GM19023 (cell line): Measurements from ENCODE around the gene SIPA1L3.

Experiments used
- ATAC-seq: cut with Tn5 transposase; IDR thresholded peaks from one replicate; pipeline ENCODE4 v1.9.1; 2021; ENCODE audit warnings: mild to moderate bottlenecking, moderate library complexity; ENCODE audit not compliant: unreplicated experiment

The SIPA1L3 gene

GRCh38 chr19:38095411-38096308 lies 188.7 kb downstream of the SIPA1L3 start:
- ATAC-seq: no peak

DNA sequence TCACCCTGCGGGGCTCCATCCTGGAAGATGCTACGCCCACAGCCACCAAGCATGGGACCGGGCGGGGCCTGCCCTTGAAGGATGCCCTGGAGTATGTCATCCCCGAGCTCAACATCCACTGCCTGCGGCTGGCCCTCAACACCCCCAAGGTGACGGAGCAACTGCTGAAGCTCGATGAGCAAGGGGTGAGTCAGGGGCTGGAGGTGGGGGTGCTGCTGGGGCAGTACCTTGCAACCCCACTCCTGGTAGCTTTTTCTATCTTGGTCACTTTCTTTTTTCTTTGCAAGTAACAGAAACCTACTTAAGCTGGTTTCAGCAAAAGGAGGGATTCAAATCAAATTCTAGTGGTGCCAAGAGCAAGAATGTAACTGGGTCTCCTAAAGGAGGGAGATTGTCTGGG lies 193.0 kb downstream of the SIPA1L3 start:
- no peak for ATAC-seq

- no peak for ATAC-seq
Measured at GRCh38 chr19:38100589-38100988, 193.6 kb downstream of the SIPA1L3 start.

DNA sequence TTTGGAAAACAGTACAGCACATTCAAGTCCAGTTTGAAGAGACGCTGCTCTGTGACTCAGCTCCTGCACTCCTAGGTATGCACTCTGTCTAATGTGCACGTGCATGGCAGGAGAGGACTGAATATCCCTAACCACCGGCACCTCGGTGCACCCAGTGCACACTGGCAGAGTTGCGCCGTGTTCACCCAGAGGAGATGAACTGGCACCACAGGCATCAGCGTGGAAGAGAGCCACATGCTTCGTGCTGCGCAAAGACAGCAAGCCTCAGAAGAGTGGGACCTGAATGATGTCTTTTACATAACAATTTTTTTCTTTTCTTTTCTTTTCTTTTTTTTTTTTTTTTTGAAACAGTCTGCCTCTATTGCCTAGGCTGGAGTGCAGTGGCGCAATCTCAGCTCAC lies 194.7 kb downstream of the SIPA1L3 start:
- no peak for ATAC-seq

GRCh38 chr19:38105574-38105973 lies 198.6 kb downstream of the SIPA1L3 start:
- no peak for ATAC-seq

DNA sequence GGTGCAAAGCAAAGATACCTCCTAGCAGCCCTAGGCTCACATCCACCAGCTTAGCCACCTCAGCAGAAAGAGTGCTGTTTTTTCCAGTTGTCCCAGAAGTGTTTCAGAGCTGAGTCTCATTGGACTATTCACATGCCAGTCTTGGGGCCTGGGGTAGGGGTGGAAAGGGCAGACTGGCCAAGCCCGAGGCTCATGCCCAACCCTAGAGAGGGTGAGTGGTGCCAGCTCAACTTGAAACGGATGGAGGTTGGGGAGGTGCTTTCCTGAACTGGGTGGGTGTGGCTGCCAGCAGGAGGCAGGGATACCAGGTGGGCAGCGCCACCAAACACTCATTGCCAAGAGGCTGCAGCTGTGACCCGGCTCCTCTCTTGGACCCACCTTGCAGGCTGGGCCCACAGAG lies 200.1 kb downstream of the SIPA1L3 start:
- no peak for ATAC-seq

- ATAC-seq: no peak
Measured at GRCh38 chr19:38111898-38112297, 204.9 kb downstream of the SIPA1L3 start.

GRCh38 chr19:38114651-38115050 lies 207.6 kb downstream of the SIPA1L3 start:
- ATAC-seq: no peak

- no peak for ATAC-seq
Measured at GRCh38 chr19:38115271-38115802, 208.3 kb downstream of the SIPA1L3 start.

DNA sequence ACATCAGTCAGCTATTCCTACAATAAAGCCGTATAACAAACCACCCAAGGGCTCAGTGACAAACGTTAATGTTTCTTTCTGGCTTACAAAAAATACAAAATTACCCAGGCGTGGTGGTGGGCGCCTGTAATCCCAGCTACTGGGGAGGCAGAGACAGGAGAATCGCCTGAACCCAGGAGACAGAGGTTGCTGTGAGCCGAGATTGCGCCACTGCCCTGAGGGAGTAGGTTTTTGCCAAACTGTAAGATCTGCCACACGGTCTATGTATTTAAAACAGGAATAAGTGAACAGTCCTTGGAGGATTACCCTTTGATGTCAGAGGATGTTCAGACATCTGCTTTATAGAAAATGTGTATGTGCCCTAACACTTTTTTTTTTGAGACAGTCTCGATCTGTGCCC lies 211.2 kb downstream of the SIPA1L3 start:
- ATAC-seq: no peak

DNA sequence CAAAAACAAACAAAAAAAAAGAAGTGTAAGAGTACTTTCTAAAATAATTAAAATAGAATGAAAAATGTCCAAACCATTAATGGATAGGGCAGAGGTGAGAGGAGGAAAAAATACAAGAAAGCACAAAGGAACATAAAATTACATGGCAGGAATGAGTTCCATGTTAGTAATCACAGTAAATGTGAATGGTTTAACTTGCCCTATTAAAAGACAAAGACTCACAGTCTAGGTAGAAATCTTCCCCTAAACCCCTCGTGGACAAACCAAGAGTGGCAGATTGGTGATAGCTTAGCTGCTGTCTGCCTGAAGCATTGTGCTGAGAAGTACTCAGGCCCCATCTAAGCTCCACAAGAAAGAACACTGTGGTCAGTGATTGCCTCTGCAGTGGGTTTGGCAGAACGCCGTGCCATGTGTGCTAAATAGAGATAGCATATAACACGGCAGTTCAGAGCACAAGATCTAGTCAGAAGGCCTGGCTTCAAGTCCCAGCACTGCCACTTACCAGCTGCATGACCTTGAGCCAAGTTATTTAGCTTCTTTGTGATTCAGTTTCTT lies 213.5 kb downstream of the SIPA1L3 start:
- ATAC-seq: no peak

- ATAC-seq: no peak
Measured at GRCh38 chr19:38122402-38123093, 215.5 kb downstream of the SIPA1L3 start.

DNA sequence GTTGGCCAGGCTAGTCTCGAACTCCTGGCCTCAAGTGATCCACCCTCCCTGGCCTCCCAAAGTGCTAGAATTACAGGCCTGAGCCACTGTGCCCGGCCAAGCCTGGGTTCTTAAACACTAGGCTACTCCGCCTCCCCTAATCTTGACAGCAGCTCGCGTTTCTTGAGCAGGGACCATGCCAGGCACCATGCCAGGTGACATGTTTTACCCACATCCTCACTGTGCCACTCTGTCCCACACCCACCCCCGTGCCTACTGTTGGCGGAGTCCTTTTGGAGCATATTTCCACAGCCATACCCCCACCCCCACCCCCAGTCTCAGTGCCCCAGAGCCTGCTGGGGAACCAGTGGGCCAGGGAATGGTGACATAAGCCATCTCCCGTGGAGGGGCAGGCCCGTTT lies 218.2 kb downstream of the SIPA1L3 start:
- ATAC-seq: no peak

DNA sequence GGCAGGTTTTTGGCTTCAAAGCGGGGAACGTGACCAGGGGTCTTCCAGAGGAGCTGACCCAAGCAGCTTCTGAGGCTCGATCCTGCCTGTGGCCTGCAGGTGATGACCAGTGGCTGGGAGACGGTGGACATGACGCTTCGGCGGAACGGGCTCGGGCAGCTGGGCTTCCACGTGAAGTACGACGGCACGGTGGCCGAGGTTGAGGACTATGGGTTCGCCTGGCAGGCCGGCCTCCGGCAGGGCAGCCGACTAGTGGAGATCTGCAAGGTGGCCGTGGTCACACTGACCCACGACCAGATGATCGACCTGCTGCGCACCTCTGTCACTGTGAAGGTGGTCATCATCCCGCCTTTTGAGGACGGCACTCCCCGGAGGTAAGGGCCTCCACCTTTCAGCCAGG lies 223.4 kb downstream of the SIPA1L3 start:
- no peak for ATAC-seq

DNA sequence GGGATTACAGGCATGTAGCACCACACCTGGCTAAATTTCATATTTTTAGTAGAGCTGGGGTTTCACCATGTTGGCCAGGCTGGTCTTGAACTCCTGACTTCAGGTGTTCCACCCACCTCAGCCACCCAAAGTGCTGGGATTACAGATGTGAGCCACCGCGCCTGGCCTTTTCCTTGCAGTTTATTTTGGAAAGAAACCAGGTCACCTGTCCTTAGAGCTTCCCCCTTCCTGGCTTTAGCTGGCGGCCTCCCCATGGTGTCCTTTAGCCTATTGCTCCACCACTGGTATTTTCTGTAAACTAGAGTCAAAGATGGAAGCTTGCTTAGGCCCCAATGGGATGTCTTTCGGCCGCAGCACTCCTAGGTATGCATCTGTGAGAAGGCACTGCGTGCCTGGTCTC lies 225.8 kb downstream of the SIPA1L3 start:
- no peak for ATAC-seq

- ATAC-seq: no peak
Measured at GRCh38 chr19:38133319-38133718, 226.3 kb downstream of the SIPA1L3 start.

DNA sequence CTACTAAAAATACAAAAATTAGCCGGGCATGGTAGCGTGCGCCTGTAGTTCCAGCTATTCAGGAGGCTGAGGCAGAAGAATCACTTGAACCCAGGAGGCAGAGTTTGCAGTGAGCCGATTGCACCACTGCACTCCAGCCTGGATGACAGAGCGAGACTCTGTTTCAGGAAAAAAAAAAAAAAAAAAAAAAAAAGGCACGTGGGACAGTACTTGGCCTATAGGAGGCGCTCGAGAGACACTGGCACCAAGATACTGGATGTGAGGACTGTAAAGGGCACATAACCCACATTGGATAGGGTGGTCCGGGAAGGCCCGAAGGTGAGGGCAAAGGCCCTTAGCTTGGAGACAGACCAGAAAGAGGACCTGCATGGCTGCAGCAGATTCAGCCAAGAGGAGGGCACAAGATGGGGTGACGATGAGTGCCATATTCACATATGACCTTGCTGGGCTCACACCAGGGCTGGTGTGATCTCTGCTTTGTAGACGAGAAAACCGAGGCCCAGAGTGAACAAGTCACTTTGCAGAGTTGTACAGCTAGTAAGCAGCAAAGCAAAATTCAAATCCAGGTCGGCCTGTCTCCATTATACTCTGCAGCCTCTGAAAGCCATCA lies 227.6 kb downstream of the SIPA1L3 start:
- no peak for ATAC-seq

DNA sequence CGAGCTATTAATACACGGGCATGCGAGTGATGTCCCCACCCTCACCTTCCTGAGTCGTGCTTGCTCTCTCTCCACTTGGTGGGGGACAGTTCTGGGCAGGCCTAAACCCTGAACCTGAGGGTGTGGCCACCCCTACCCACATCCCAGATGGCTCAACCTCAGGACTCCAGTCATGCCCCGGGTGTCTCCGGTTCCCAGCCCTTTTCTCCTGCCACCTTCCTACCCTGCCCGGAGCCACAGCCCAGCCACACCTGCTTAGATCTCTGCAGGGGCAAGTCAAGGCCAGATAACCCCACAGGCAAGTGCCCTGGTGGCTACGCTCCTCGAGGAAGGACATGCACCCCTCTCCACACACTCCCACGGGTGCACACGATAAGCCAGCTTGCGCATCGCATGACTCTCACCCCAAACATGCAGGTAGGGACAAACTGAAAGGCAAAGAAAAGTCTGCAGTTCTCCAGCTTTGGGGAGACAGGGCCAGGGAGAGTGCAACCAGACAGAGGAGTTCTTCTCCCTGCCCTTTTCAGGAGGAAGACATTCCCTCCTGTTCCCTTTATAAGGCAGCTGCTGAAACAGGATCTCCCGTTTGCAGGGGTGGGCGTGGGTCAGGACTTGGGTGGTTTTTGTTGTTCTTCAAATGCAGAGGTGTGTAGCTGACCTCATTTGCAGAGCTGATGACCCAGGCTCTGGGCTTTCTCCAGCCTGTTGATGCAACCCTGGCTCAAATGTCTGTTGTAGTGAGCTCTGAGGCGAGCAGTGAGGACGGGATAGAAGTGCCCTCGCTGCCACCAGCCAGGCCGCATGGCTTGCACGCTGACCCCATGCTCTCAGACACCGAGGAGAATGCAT lies 228.4 kb downstream of the SIPA1L3 start:
- ATAC-seq: no peak

GRCh38 chr19:38139122-38139521 lies 232.1 kb downstream of the SIPA1L3 start:
- ATAC-seq: no peak

- ATAC-seq: no peak
Measured at GRCh38 chr19:38141108-38141507, 234.1 kb downstream of the SIPA1L3 start.
